ENCODE data around the gene ASCC2.

DNA sequence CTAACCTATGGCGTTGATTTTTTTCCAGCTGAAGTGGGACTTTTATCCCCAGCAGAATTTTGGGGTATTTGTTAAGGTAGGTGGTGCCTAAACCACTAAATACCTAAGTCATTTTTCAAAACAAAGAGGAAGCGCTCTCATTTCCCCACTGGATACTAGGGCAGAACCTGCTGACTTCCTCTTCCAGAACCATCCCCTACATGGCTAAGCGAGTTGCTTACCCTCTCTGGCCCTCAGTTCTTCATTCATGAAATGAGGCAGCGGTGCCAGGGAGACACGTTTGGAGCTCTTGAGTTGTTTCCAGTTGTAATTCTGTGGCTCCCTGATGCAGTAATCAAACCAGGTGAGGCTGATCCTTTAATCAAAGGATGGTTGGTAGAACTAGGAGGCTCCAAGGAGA is 34.9 kb upstream of the ASCC2 start:
- TF ChIP-seq POLR2A (IDR thresholded peaks at IDR 0.05): no peak
- no peak for TF ChIP-seq CTCF (IDR thresholded peaks at IDR 0.05)

Data from ovary (tissue), 3 donors.